HG02885 (cell line): Measurements from ENCODE around the gene SPX.
A peak's percentile ranks its signal among the peaks of the same experiment; 100 is the strongest.

Source experiments
- ATAC-seq: cut with Tn5 transposase; IDR thresholded peaks from one replicate; pipeline ENCODE4 v1.9.1; 2021; ENCODE audit warnings: mild to moderate bottlenecking; ENCODE audit not compliant: unreplicated experiment, poor library complexity

The SPX gene

GRCh38 chr12:21526053-21526452 is at the start of gene SPX:
Gene SPX, plus strand, starts transcription at chr12:21526296. Its CDS starts 177 bp downstream, at chr12:21526473.
- no peak for ATAC-seq

DNA sequence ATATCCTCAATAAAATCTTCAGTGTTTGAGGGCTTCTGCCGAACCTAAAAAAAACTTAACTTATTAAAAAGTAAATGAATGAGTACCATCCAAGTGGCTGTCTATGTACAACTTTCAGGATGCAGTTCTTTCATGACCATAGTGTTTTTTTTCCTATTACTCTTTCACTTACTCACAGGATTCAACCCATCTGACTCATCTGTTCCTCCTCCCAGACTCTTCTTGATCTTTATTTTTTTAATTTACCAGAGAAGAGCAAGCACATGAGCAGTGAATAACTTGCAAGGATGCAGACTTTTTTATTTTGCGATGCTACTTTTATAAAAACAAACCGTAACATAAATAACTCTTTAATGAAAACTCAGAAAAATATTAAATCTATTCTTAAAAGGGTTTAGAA is 49.1 kb upstream of the SPX start:
- ATAC-seq, result no peak

- ATAC-seq, result no peak
Measured at GRCh38 chr12:21478756-21479455, 47.2 kb upstream of the SPX start.

DNA sequence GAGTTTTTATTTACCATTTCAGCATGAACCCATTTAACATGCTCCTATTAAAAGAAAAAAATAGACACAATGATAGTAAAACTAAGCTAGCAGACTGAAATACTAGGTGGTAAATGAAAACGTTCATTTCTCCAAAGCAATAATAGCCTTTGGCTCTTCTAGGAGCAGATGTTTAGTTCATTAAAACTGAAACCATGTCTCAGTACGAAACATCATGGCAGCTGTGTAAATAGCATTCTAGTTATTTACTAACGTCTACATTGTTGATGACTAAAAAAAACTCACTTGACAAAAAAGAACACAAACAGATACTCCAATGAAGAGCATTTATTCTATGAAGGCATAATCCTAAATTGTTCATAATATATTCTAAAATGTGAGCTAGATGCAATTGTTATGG is 42.6 kb upstream of the SPX start:
- no peak for ATAC-seq

DNA sequence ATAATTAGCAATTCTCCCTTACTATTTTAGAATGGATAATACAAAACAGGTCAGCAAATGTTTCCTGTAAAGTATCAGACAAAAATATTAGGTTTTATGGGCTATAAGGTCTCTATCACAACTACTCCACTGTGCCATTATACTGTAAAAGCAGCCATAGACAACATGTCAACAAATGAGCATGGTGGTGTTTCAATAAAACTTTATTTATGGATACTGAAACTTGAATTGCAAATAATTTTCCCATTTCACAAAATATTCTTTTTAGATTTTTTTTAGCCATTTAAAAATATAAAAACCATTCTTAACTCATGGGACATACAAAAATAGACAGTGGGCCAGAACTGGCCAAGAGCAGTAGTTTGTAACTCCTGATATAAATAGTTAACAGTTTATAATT is 40.1 kb upstream of the SPX start:
- no peak for ATAC-seq

DNA sequence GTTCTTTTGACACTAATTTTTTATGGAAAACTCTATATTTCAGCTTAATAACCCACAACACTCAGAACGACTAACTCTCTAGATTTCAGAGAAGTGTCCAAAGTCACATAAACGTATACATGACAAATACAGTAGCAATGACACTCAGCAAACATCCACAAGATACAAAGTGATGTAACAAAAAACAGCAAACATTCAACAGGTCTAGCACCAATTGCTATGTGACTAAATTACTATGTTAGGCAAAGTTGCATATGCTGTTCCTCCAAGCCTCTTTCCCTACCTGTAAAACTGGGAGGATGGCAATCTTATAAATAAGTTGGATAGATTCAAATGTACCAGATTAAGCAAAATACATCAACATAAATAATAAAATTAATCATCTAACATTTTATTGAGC is 26.3 kb upstream of the SPX start:
- no peak for ATAC-seq

DNA sequence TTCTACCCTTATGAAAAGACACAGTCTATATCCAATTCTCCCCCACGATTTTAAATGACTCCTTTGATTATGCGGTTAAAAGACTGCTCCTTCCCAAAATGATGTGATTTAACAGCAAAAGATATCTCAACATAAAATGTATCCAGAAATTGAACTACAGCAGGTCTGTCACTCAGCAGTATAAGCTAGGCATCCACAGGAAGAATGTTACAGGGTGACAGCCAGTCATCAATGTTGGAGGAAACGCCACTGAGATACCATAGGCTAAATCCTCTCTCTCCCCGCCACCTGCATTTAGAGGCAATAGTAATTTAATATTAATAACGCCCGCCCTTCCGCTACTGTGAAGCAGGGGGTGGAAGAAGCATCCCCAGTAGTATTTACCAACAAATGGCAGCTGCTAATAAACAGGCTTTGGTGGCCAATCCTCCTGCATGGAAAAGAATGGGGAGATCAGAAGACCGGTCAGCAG is 25.3 kb upstream of the SPX start:
- ATAC-seq, result peak; percentile 1

- peak; percentile 98 for ATAC-seq
Measured at GRCh38 chr12:21501258-21502163, 24.6 kb upstream of the SPX start, which contains the start of the genes GOLT1B and RECQL. Gene GOLT1B, plus strand, starts transcription at chr12:21501789. Its CDS starts 135 bp downstream, at chr12:21501924. Gene RECQL, minus strand, starts transcription at chr12:21501635. Its CDS starts 2,065 bp downstream, at chr12:21499570.

- peak; percentile 7 for ATAC-seq
Measured at GRCh38 chr12:21502164-21502496, 24.0 kb upstream of the SPX start.

DNA sequence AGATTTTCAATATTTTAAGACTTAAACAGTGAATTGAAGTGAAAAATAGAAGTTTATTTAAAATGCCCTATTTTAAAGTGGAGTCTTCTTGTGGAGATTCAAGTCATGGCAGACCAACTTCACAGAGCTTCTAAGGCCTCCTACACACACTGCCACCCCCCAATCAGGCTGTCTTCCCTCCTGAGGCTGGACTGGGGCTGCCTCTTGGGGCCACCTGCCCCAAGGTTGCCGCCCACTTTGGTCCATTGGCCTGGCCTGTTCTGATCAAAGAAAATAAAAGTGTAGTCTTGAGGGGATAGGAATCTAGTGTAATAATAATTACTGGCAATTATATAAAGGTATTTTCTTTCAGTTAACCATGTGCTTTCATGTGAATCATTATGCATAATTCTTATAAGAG is 23.2 kb upstream of the SPX start:
- ATAC-seq, result no peak

- ATAC-seq, result no peak
Measured at GRCh38 chr12:21505888-21506287, 20.2 kb upstream of the SPX start.

DNA sequence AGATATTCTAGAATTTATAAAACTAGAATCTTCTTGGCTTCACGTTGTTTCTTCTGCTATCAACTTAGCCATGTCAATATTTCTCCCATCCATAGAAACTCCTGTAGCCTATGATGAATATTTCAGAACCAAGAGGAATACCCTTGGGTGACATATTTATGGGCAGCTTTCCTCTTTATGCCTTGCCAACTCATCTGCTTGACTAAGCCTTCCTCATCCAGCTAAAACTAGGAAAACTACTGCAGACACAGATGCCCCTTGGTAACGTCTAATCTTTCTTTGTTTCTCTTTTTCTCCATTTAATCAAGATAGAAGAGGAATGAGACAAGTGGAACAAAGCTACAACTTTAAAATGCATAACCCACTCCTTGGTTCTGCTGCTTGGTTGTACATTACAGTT is 18.2 kb upstream of the SPX start:
- ATAC-seq, result no peak

DNA sequence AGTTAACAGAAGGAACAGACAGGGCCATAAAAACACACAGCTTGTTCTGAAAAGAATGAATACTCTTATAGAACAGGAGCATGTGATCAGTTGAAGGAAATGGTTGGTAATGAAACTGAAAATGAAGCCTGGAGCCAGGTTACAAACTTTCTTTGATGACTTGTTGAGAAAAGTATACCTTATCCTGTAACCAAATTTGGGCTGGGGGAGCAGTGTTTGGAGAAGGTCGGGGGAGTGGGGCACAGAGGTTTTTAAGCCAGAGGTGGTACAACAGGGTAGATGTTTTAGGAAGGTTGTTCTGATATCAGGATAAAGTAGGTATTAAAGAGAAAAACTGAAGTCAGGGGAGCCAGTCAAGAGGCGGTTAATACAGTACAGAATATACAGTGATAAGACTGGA is 16.3 kb upstream of the SPX start:
- peak; percentile 96 for ATAC-seq

DNA sequence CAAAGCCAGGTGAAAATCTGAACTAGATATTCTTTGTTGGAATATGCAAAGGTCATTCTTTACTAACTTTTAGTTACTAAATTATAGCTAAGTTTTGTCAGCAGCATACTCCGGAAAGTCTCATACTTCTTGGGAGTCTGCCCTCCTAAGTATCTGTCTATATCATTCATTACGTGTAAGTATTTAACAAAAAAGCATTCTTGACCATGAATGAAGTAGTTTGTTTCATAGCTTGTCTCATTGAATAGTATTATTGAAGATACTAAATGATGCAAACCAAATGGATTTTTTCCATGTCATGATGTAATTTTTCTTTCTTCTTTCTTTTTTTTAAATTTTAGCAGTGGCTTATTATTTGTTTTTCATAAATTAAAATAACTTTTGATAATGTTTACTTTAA is 9.8 kb upstream of the SPX start:
- no peak for ATAC-seq

- no peak for ATAC-seq
Measured at GRCh38 chr12:21518451-21518850, 7.6 kb upstream of the SPX start.

- no peak for ATAC-seq
Measured at GRCh38 chr12:21521541-21521940, 4.6 kb upstream of the SPX start.

DNA sequence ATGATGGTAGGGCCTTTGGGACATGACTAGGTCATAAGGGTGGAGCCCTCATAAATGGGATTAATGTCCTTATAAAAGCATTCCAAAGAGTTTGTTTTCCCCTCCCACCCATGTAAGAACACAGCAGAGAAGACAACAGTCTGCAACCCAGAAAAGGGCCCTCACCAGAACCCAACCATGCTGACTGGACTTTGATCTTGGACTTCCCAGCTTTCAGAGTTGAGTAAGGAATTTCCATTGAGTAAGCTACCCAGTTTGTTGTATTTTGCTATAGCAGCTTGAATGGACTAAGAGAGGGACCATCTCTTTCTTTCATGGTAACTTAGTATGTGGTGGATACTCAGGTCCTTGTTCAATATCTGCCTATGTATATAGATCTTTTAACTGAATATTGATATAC is 2.9 kb upstream of the SPX start:
- no peak for ATAC-seq

DNA sequence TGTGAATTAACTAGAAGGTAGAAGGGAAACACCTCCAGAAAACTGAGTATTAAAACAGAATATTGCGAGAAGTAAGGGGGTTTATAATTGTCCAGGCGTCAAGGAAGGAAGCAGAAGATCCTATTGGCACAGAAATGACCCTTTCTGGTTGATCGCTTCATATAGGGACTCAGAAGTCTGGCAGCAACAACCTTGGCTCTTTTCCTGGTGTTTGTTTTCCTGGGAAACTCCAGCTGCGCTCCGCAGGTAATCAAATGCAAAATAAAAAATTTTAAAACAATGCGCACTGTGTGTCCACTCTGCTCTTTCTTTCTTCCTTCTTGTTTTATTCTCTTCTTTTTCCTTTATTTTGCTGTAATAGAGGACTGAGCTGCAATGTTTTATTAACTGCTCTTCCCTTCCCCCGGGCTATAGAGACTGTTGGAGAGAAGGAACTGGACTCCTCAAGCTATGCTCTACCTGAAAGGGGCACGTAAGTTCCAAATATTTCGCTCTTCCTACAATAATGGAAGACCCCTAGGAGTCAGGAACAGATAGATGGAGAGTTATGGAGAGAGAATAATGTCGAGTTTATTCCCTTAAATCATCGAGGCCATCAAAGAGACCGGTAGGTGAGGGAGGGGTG is 737 bp downstream of the SPX start:
- ATAC-seq, result no peak

- peak; percentile 92 for ATAC-seq
Measured at GRCh38 chr12:21527451-21528180, 1.5 kb downstream of the SPX start.

- no peak for ATAC-seq
Measured at GRCh38 chr12:21528953-21529352, 2.9 kb downstream of the SPX start.
